Progenitor cell of endocrine pancreas (in vitro differentiated cells): ENCODE measurements around the gene CACNA2D2. TPM values are rescaled to one million over a fixed set of nuclear protein-coding genes. Genes with fewer than 3 reads are reported as not detected.

Experiments used
- DNase-seq: peaks from one replicate; pipeline ENCODE4 v3.0.0; 2021; ENCODE audit warnings: low spot score; ENCODE audit not compliant: unreplicated experiment
- H3K27ac Mint-ChIP-seq: 2 replicates; pipeline ENCODE4 v1.8.0; 2021; ENCODE audit warnings: mild to moderate bottlenecking, moderate library complexity, mixed read lengths
- H3K27me3 Mint-ChIP-seq: 2 replicates; pipeline ENCODE4 v1.8.0; 2021; ENCODE audit warnings: mixed read lengths
- H3K36me3 Mint-ChIP-seq: 2 replicates; pipeline ENCODE4 v1.8.0; 2022; ENCODE audit warnings: mixed read lengths; ENCODE audit not compliant: insufficient read depth
- H3K4me1 Mint-ChIP-seq: 2 replicates; pipeline ENCODE4 v1.8.0; 2021; ENCODE audit warnings: low read depth, mixed read lengths
- H3K4me3 Mint-ChIP-seq: 2 replicates; pipeline ENCODE4 v1.8.0; 2021; ENCODE audit warnings: low read depth, mild to moderate bottlenecking, moderate library complexity, mixed read lengths
- H3K9me3 Mint-ChIP-seq: 2 replicates; pipeline ENCODE4 v1.8.0; 2021; ENCODE audit warnings: low read depth, mixed read lengths
- CTCF ChIP-seq: fragments of 200-600 bp; sonication (generic); IDR thresholded peaks from one replicate; pipeline ENCODE4 v1.5.0; 2021; ENCODE audit warnings: antibody characterized with exemption, mild to moderate bottlenecking; ENCODE audit not compliant: unreplicated experiment
- total RNA-seq: library from RNA; stranded (reverse); gene quantifications from 2 replicates; pipeline ENCODE4 v1.2.1, GENCODE V29; 2021

The CACNA2D2 gene
- total RNA-seq, 1 donor from 2014 or later = 6.9 TPM

GRCh38 chr3:50358355-50358910 is 145.0 kb downstream of the CACNA2D2 start:
- H3K36me3 Mint-ChIP-seq = peaks cover 2% of the 10 kb centered on the region
- DNase-seq = no peak
- TF ChIP-seq CTCF = no peak
- H3K9me3 Mint-ChIP-seq = no peaks in the 10 kb centered on the region
- H3K4me3 Mint-ChIP-seq = peak overlapping the region; percentile 94
- H3K27ac Mint-ChIP-seq = peak overlapping the region; percentile 93
- peaks cover 27% of the 10 kb centered on the region for H3K4me1 Mint-ChIP-seq
- no peaks in the 10 kb centered on the region for H3K27me3 Mint-ChIP-seq

- H3K27ac Mint-ChIP-seq = no peak overlapping the region
- peak overlapping the region; percentile 94 for H3K4me3 Mint-ChIP-seq
- TF ChIP-seq CTCF = no peak
- no peaks in the 10 kb centered on the region for H3K9me3 Mint-ChIP-seq
- no peaks in the 10 kb centered on the region for H3K27me3 Mint-ChIP-seq
- peaks cover 27% of the 10 kb centered on the region for H3K4me1 Mint-ChIP-seq
- peaks cover 2% of the 10 kb centered on the region for H3K36me3 Mint-ChIP-seq
- no peak for DNase-seq
Measured at GRCh38 chr3:50357481-50357880, 146.0 kb downstream of the CACNA2D2 start.

DNA sequence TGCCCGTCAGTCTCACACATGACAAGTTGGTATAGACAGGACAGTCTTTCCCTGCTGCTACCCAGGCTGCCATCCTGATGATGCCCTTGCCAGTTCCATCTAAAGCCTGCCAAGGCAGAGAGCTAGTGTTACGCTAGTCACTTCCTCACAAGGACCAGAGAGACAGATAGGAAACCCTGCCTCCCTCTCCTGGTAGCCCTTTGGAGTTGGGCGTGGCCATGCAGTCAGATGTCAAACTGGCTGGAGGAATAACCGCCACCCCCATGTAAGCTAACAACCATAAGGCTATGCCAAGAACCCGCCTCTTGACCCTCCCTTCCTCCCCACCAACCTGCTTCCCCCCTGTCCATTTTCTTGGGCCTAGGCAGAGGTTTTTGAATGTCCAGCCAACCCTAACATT is 146.9 kb downstream of the CACNA2D2 start:
- TF ChIP-seq CTCF = no peak
- no peaks in the 10 kb centered on the region for H3K9me3 Mint-ChIP-seq
- no peaks in the 10 kb centered on the region for H3K27me3 Mint-ChIP-seq
- peaks cover 27% of the 10 kb centered on the region for H3K4me1 Mint-ChIP-seq
- peak overlapping the region; percentile 94 for H3K4me3 Mint-ChIP-seq
- peaks cover 2% of the 10 kb centered on the region for H3K36me3 Mint-ChIP-seq
- H3K27ac Mint-ChIP-seq = no peak overlapping the region
- DNase-seq = no peak

DNA sequence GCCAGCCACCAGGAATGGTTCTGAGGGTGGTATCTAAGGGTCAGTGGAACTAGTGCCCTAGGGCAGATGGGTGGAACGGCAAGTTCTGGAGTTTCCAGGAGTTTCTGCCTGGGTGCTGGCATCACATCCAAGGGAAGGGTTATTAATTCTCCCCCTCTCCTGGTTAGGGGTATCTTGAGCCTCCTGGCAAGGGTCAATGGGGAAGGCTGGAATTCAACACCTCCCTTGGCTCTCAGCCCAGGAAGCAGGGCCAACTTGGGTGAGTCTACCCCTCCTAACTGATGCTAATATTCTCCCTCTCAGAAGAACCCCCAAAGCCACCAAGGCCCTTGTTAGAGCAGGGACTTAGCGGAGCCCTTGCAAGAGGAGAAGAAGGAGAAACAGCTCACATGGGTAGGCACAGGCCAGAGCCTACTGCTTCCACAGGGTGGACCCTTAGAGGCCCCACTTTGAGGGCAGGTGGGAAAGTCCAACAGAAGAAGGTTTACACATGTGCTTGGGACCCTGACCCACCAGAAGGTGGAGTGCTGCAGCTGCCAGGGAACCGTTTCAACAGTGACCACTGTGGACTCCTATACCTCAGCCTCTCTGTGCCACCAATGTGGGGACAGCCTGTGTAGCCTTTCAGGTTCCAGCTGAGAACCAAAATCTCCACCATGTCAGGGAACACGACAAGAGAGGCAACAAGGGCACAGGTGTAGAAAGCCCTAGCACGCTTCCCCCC is 147.4 kb downstream of the CACNA2D2 start:
- H3K36me3 Mint-ChIP-seq = peaks cover 2% of the 10 kb centered on the region
- H3K4me3 Mint-ChIP-seq = peak overlapping the region; percentile 94
- H3K9me3 Mint-ChIP-seq = no peaks in the 10 kb centered on the region
- no peak for DNase-seq
- TF ChIP-seq CTCF = no peak
- no peak overlapping the region for H3K27ac Mint-ChIP-seq
- no peaks in the 10 kb centered on the region for H3K27me3 Mint-ChIP-seq
- peaks cover 33% of the 10 kb centered on the region for H3K4me1 Mint-ChIP-seq

GRCh38 chr3:50354850-50355249 is 148.6 kb downstream of the CACNA2D2 start:
- Mint-ChIP-seq H3K36me3 (peaks cover 2% of the 10 kb centered on the region), H3K4me3 (no peak overlapping the region), H3K9me3 (no peaks in the 10 kb centered on the region), H3K27ac (no peak overlapping the region), H3K27me3 (no peaks in the 10 kb centered on the region), H3K4me1 (peaks cover 39% of the 10 kb centered on the region)
- no peak for TF ChIP-seq CTCF
- no peak for DNase-seq
